GM04503 (cell line): ENCODE results near the gene GDI2.
A peak's percentile ranks its signal among the peaks of the same experiment; 100 is the strongest.
"Not testable (repeated sequence)": the region's sequence is repeated elsewhere in the genome, so short reads cannot be mapped to it uniquely, and the experiment has no call there.

Source experiments
- DNase-seq: peaks from one replicate; pipeline ENCODE4 v3.0.0-alpha.2; 2012; ENCODE audit warnings: low read depth

The GDI2 gene

GRCh38 chr10:5813341-5814109, at the start of gene GDI2:
Gene GDI2, minus strand, starts transcription at chr10:5813434. Its CDS starts 176 bp downstream, at chr10:5813258.
- DNase-seq, result peak; percentile 82

- no peak for DNase-seq
Measured at GRCh38 chr10:5862360-5862961, 49.2 kb upstream of the GDI2 start.

- no peak for DNase-seq
Measured at GRCh38 chr10:5860066-5860465, 46.8 kb upstream of the GDI2 start.

- no peak for DNase-seq
Measured at GRCh38 chr10:5858811-5859210, 45.6 kb upstream of the GDI2 start.

- DNase-seq, result no peak
Measured at GRCh38 chr10:5856701-5857004, 43.4 kb upstream of the GDI2 start.

GRCh38 chr10:5855979-5856700, 42.9 kb upstream of the GDI2 start:
- no peak for DNase-seq

- DNase-seq, result no peak
Measured at GRCh38 chr10:5854131-5854475, 40.9 kb upstream of the GDI2 start.

GRCh38 chr10:5846667-5847066, 33.4 kb upstream of the GDI2 start:
- DNase-seq, result not testable (repeated sequence)

- peak; percentile 21 for DNase-seq
Measured at GRCh38 chr10:5844345-5845055, 31.3 kb upstream of the GDI2 start.

- DNase-seq, result no peak
Measured at GRCh38 chr10:5843686-5844344, 30.6 kb upstream of the GDI2 start.

GRCh38 chr10:5841965-5842364, 28.7 kb upstream of the GDI2 start:
- no peak for DNase-seq

- no peak for DNase-seq
Measured at GRCh38 chr10:5840314-5841307, 27.4 kb upstream of the GDI2 start.

GRCh38 chr10:5836181-5836580, 22.9 kb upstream of the GDI2 start:
- DNase-seq, result not testable (repeated sequence)

GRCh38 chr10:5835446-5836095, 22.3 kb upstream of the GDI2 start:
- no peak for DNase-seq

- DNase-seq, result no peak
Measured at GRCh38 chr10:5833814-5834213, 20.6 kb upstream of the GDI2 start.

- no peak for DNase-seq
Measured at GRCh38 chr10:5832946-5833345, 19.7 kb upstream of the GDI2 start.

GRCh38 chr10:5831446-5831782, 18.2 kb upstream of the GDI2 start:
- no peak for DNase-seq

GRCh38 chr10:5830629-5831445, 17.6 kb upstream of the GDI2 start:
- no peak for DNase-seq

- no peak for DNase-seq
Measured at GRCh38 chr10:5829267-5829666, 16.0 kb upstream of the GDI2 start.

GRCh38 chr10:5828725-5829124, 15.5 kb upstream of the GDI2 start:
- no peak for DNase-seq
